ENCODE measurements around the gene FBXL19.
A peak's percentile ranks its signal among the peaks of the same experiment; 100 is the strongest.

FBXL19 gene

GRCh38 chr16:30934827-30935557, 11.6 kb downstream of the FBXL19 start (continued):
- TF ChIP-seq REST (tag by site-specific recombination; IDR thresholded peaks at IDR 0.05) (no peak), ZNF654 (tag by site-specific recombination; IDR thresholded peaks at IDR 0.05; ENCODE audit: low read depth) (peak; percentile 89), SALL2 (tag by site-specific recombination; IDR thresholded peaks at IDR 0.05; ENCODE audit: borderline replicate concordance) (no peak), ZFP3 (tag by site-specific recombination; IDR thresholded peaks at IDR 0.05; ENCODE audit: low read depth) (no peak), GLIS2 (tag by site-specific recombination; IDR thresholded peaks at IDR 0.05) (no peak), ZNF639 (tag by site-specific recombination; IDR thresholded peaks at IDR 0.05) (0 out of 2 replicates have a peak, but pooled peaks have one; percentile 25), ZBTB20 (tag by site-specific recombination; IDR thresholded peaks at IDR 0.05) (no peak), ZNF280D (tag by site-specific recombination; IDR thresholded peaks at IDR 0.05) (no peak), ZNF629 (tag by site-specific recombination; IDR thresholded peaks at IDR 0.05) (peak; percentile 28; the same call in 1 of the 2 replicates), ZNF211 (tag by site-specific recombination; IDR thresholded peaks at IDR 0.05; ENCODE audit: low read depth) (no peak), ZNF394 (tag by site-specific recombination; IDR thresholded peaks at IDR 0.05; ENCODE audit: borderline replicate concordance) (no peak), ZNF513 (tag by site-specific recombination; IDR thresholded peaks at IDR 0.05) (no peak), ZIC2 (tag by site-specific recombination; IDR thresholded peaks at IDR 0.05) (no peak), ZFHX2 (tag by site-specific recombination; conservative IDR thresholded peaks at IDR 0.05) (no peak), PRDM6 (tag by site-specific recombination; IDR thresholded peaks at IDR 0.05) (no peak), INSM2 (tag by site-specific recombination; IDR thresholded peaks at IDR 0.05) (no peak), ZNF37A (tag by site-specific recombination; IDR thresholded peaks at IDR 0.05) (no peak)
